HepG2 (cell line): ENCODE data around the gene UNCX. TPM values are rescaled to one million over a fixed set of nuclear protein-coding genes. Genes with fewer than 3 reads are reported as not detected.

Source experiments
- ATAC-seq: fragments of 200-7000 bp; cut with Tn5 transposase; 3 replicates; pipeline ENCODE4 v1.9.1; 2020; ENCODE audit warnings: mild to moderate bottlenecking, moderate library complexity
- BruUV-seq: library from RNA; stranded (reverse); fragments of 400-500 nt; replicated peaks from 2 replicates; lab custom pipeline; 2021; lab: Mats Ljungman, UMichigan
- CTCF ChIA-PET: fragments of 300-600 bp; formaldehyde crosslinking; extraction: SDS; loops from one replicate; lab custom pipeline; 2021; ENCODE audit warnings: low total read pairs, inconsistent platforms, low intra/inter-chr PET ratio; lab: Yijun Ruan, JAX
- POLR2A ChIA-PET: fragments of 350-600 bp; sonication (Branson Sonifier 250); formaldehyde crosslinking; loops from one replicate; lab custom pipeline; 2020; ENCODE audit warnings: antibody characterized with exemption, inconsistent platforms; lab: Yijun Ruan, JAX
- DNase-seq: peaks from one replicate; pipeline ENCODE4 v3.0.0-alpha.2; 2015; ENCODE audit warnings: low spot score
- FAIRE-seq: peaks from 3 replicates; lab custom pipeline; 2011; peaks lifted over from hg19 to GRCh38; lab: Jason Lieb, UNC
- H2AFZ ChIP-seq: one replicate; pipeline ENCODE4 v1.6.1; 2011; ENCODE audit warnings: low read length, inconsistent platforms
- H3K27ac ChIP-seq: fragments of 300-600 bp; 3 replicates; pipeline ENCODE4 v1.8.0; 2011; ENCODE audit warnings: mixed run types, mild to moderate bottlenecking, mixed read lengths, low read length, inconsistent platforms; ENCODE audit not compliant: insufficient read depth; ENCODE audit errors: extremely low read length
- H3K27me3 ChIP-seq, 2 experiments: fragments of 200-600 bp in 1 of 2; 2 replicates in 1 of 2; 3 replicates in 1 of 2; pipeline versions ENCODE4 v1.6.0 to v1.8.0; 2011; ENCODE audit warnings: low read length in 2 of 2, mild to moderate bottlenecking in 2 of 2, moderate library complexity in 2 of 2, inconsistent platforms in 1 of 2; ENCODE audit not compliant: insufficient read depth in 2 of 2, control insufficient read depth in 1 of 2
- H3K36me3 ChIP-seq, 2 experiments: fragments of 200-600 bp in 1 of 2; replicated peaks in 1 of 2; 2 replicates in 1 of 2; 3 replicates in 1 of 2; pipeline versions ENCODE4 v1.5.1 to v1.8.0; 2011; ENCODE audit warnings: low read length in 2 of 2, inconsistent platforms in 1 of 2; ENCODE audit not compliant: insufficient read depth in 2 of 2, control insufficient read depth in 1 of 2
- H3K4me1 ChIP-seq: 2 replicates; pipeline ENCODE4 v1.5.1; 2012; ENCODE audit warnings: low read length, inconsistent platforms; ENCODE audit not compliant: insufficient read depth
- H3K4me2 ChIP-seq: 2 replicates; pipeline ENCODE4 v1.6.0; 2011; ENCODE audit warnings: low read depth, low read length, inconsistent platforms
- H3K4me3 ChIP-seq, 3 experiments: fragments of 200-600 bp in 1 of 3; sonication (generic), shearing (Covaris generic) in 1 of 3; replicated peaks in 1 of 3; 2 replicates each; pipeline ENCODE4 v1.5.1; 2011 to 2016; ENCODE audit warnings: low read length in 3 of 3, inconsistent platforms in 2 of 3, low read depth in 2 of 3, mild to moderate bottlenecking in 2 of 3, control low read depth in 1 of 3, mixed read lengths in 1 of 3; ENCODE audit not compliant: insufficient read depth in 1 of 3
- H3K79me2 ChIP-seq: one replicate; pipeline ENCODE4 v1.6.1; 2011; ENCODE audit warnings: low read length, inconsistent platforms; ENCODE audit not compliant: insufficient read depth
- H3K9ac ChIP-seq: 2 replicates; pipeline ENCODE4 v1.6.0; 2011; ENCODE audit warnings: mild to moderate bottlenecking, low read depth, low read length, inconsistent platforms; ENCODE audit not compliant: insufficient read depth
- H3K9me3 ChIP-seq: 2 replicates; pipeline ENCODE4 v1.5.1; 2012; ENCODE audit warnings: mild to moderate bottlenecking, low read length
- H4K20me1 ChIP-seq: 2 replicates; pipeline ENCODE4 v1.6.0; 2011; ENCODE audit warnings: inconsistent platforms, mild to moderate bottlenecking, low read length, moderate library complexity; ENCODE audit not compliant: insufficient read depth
- AHDC1 ChIP-seq: sonication (generic); formaldehyde crosslinking; IDR thresholded peaks from 2 replicates; pipeline ENCODE4 v1.5.1; 2020; ENCODE audit warnings: mild to moderate bottlenecking, missing genetic modification reagents, borderline replicate concordance
- ESRRA ChIP-seq: sonication (generic); formaldehyde crosslinking; IDR thresholded peaks from 2 replicates; pipeline ENCODE4 v1.5.1; 2020; ENCODE audit warnings: mild to moderate bottlenecking, low read depth, missing genetic modification reagents
- GATAD2A ChIP-seq: IDR thresholded peaks from 2 replicates; pipeline ENCODE4 v1.6.1; 2016
- KDM2A ChIP-seq: sonication (generic); formaldehyde crosslinking; IDR thresholded peaks from 2 replicates; pipeline ENCODE4 v1.4.0; 2020; ENCODE audit warnings: low read depth, missing genetic modification reagents, borderline replicate concordance
- SRSF1 ChIP-seq: fragments of 200-400 bp; formaldehyde crosslinking; optimal IDR thresholded peaks from 2 replicates; pipeline ENCODE3; 2017; ENCODE audit warnings: mild to moderate bottlenecking, low read depth, low read length, moderate library complexity
- USF2 ChIP-seq, 2 experiments: sonication (generic) in 1 of 2; formaldehyde crosslinking in 1 of 2; IDR thresholded peaks; 2 replicates each; pipeline versions ENCODE4 v1.5.1 to v1.6.1; 2011 to 2020; ENCODE audit warnings: borderline replicate concordance in 1 of 2, low read depth in 1 of 2, low read length in 1 of 2, mild to moderate bottlenecking in 1 of 2, missing genetic modification reagents in 1 of 2, moderate library complexity in 1 of 2
- ZBTB44 ChIP-seq: sonication (generic); formaldehyde crosslinking; IDR thresholded peaks from 2 replicates; pipeline ENCODE4 v1.4.0; 2020; ENCODE audit warnings: missing genetic modification reagents
- ZNF382 ChIP-seq: sonication (generic); formaldehyde crosslinking; IDR thresholded peaks from 2 replicates; pipeline ENCODE4 v1.5.0; 2020; ENCODE audit warnings: missing genetic modification reagents, mild to moderate bottlenecking, borderline replicate concordance
- WGBS: methylation state at CpG from one replicate; pipeline ENCODE4 v1.1.6; 2017; ENCODE audit warnings: low lambda C conversion rate; 5-methylcytosine and 5-hydroxymethylcytosine counted together
- in situ Hi-C: cut with HindIII; loops from 2 replicates; pipeline ENCODE4 v1.10.0; 2017; ENCODE audit warnings: low pct_unique_long_range_greater_than_20kb; ENCODE audit not compliant: extremely low pct_ligation_motif_present
- intact Hi-C: fragments of 100-400 bp; cut with micrococcal nuclease; formaldehyde crosslinking; loops from one replicate; pipeline ENCODE4 v1.10.0; 2022; ENCODE audit not compliant: unreplicated experiment
- polyA plus RNA-seq, 8 experiments: library from polyadenylated mRNA; depleted of rRNA in 3 of 8; stranded (reverse) in 7 of 8; unstranded in 1 of 8; fragments of >200 nt; fragmentation: Illumina TruSeq in 4 of 8; extraction: Trizol in 4 of 8; gene quantifications; 2 replicates each; pipeline versions ENCODE4 v1.2.1 to v1.2.3, GENCODE V29; 2011 to 2016; ENCODE audit warnings: low read depth in 4 of 8, missing spikeins in 1 of 8, mixed read lengths in 1 of 8; ENCODE audit not compliant: insufficient read depth in 1 of 8
- total RNA-seq, 5 experiments: library from RNA; depleted of rRNA; stranded (reverse); fragments of >200 nt; fragmentation: Illumina TruSeq; extraction: Trizol; gene quantifications; 2 replicates each; pipeline ENCODE4 v1.2.3, GENCODE V29; 2016; ENCODE audit warnings: low read depth in 1 of 5

Gene UNCX
- total and polyA plus RNA-seq, 2 of the 13 experiments (the other 11 are each of a cell fraction or from before 2014, with no cell fraction given): not detected

GRCh38 chr7:1247527-1248041 is 14.9 kb downstream of the UNCX start:
- no peak overlapping the region for H3K4me2 ChIP-seq
- 18% methylated on average over 21 of the region's 48 CpGs for WGBS
- no peaks in the 10 kb centered on the region for H3K36me3 ChIP-seq
- ChIA-PET POLR2A (no interaction called here), CTCF (no interaction called here)
- no peak overlapping the region for H2AFZ ChIP-seq
- no peak overlapping the region for H3K9ac ChIP-seq
- peaks cover 29% of the 10 kb centered on the region for H3K4me1 ChIP-seq
- no peak overlapping the region for H3K4me3 ChIP-seq
- no peak for DNase-seq
- no peak overlapping the region for H3K27ac ChIP-seq
- H3K9me3 ChIP-seq: no peaks in the 10 kb centered on the region
- H3K79me2 ChIP-seq: no peaks in the 10 kb centered on the region
- intact Hi-C loops: no loop called here
- in situ Hi-C loops: no loop called here
- TF ChIP-seq GATAD2A (CRISPR knock-in tag) (no peak), ZNF382 (CRISPR knock-in tag) (no peak), AHDC1 (CRISPR knock-in tag) (no peak), KDM2A (CRISPR knock-in tag) (no peak), USF2 (IDR thresholded peaks at IDR 0.05; ENCODE audit: low read depth, low read length) (no peak), USF2 (CRISPR knock-in tag; IDR thresholded peaks at IDR 0.05; ENCODE audit: borderline replicate concordance) (no peak), ESRRA (CRISPR knock-in tag) (no peak), ZBTB44 (no peak), SRSF1 (no peak)
- TF ChIP-seq, all 625 proteins: peak for 0
- no peak for FAIRE-seq
- Histone ChIP-seq H3K27me3 (peaks cover 15 to 87% of the 10 kb centered on the region in 2 experiments), H4K20me1 (no peaks in the 10 kb centered on the region)
- BruUV-seq: no TSS peak
- ATAC-seq: no peak
